KMS-11 (cell line): ENCODE results near the gene VIL1.

Experiments used
- H2AFZ ChIP-seq: fragments of 200-600 bp; sonication (generic); 2 replicates; pipeline ENCODE4 v1.6.1; 2016; ENCODE audit warnings: antibody characterized with exemption, mixed run types, low read depth
- H3K27ac ChIP-seq: fragments of 200-600 bp; sonication (generic); 2 replicates; pipeline ENCODE4 v1.6.1; 2016; ENCODE audit warnings: mild to moderate bottlenecking, mixed run types
- H3K27me3 ChIP-seq: fragments of 200-600 bp; sonication (generic); 2 replicates; pipeline ENCODE4 v1.6.1; 2017; ENCODE audit warnings: mild to moderate bottlenecking, low read depth, mixed run types, moderate library complexity; ENCODE audit not compliant: insufficient read depth
- H3K36me3 ChIP-seq: fragments of 200-600 bp; sonication (generic); 2 replicates; pipeline ENCODE4 v1.6.1; 2017; ENCODE audit warnings: mild to moderate bottlenecking, mixed run types; ENCODE audit not compliant: insufficient read depth
- H3K4me1 ChIP-seq: fragments of 200-600 bp; sonication (generic); 2 replicates; pipeline ENCODE4 v1.6.1; 2016; ENCODE audit warnings: mild to moderate bottlenecking, low read depth, mixed run types; ENCODE audit not compliant: poor library complexity, severe bottlenecking
- H3K4me2 ChIP-seq: fragments of 200-600 bp; sonication (generic); 2 replicates; pipeline ENCODE4 v1.7.0; 2016; ENCODE audit warnings: mild to moderate bottlenecking, mixed run types
- H3K4me3 ChIP-seq: fragments of 200-600 bp; sonication (generic); IDR thresholded peaks from 2 replicates; pipeline ENCODE4 v1.6.1; 2017; ENCODE audit warnings: low read depth, low read length, mixed read lengths; ENCODE audit not compliant: insufficient read depth
- H3K79me2 ChIP-seq: fragments of 200-600 bp; sonication (generic); 2 replicates; pipeline ENCODE4 v1.6.1; 2016; ENCODE audit warnings: low read depth, mixed run types; ENCODE audit not compliant: insufficient read depth
- H3K9ac ChIP-seq: fragments of 200-600 bp; sonication (generic); 2 replicates; pipeline ENCODE4 v1.6.1; 2016; ENCODE audit warnings: mild to moderate bottlenecking, mixed run types
- H4K20me1 ChIP-seq: fragments of 200-600 bp; sonication (generic); 2 replicates; pipeline ENCODE4 v1.6.1; 2016; ENCODE audit warnings: mild to moderate bottlenecking, mixed run types; ENCODE audit not compliant: insufficient read depth
- TF ChIP-seq, protein P1 (sequence below): fragments of 200-600 bp; sonication (generic); conservative IDR thresholded peaks from 2 replicates; pipeline ENCODE4 v1.6.1; 2017; ENCODE audit warnings: low read depth, mild to moderate bottlenecking, antibody characterized with exemption, low read length, moderate library complexity, mixed read lengths

Gene VIL1

DNA sequence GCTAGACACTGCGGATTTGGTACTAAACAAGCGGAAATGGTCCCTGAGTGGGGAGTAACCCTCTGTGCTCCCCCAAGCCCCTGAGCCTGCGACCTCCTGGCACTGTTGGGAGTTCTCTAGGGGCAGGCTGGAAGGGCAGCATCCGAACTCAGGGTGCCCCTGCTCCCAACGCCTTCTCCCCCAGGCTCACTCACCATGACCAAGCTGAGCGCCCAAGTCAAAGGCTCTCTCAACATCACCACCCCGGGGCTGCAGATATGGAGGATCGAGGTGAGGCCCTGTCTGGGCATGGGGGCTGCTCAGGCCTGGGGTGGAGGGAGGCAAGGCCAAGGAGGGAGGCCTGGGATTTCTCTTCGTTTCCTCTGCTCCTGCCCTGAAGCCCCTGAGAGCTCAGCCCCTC lies 4.7 kb downstream of the VIL1 start:
- Histone ChIP-seq H3K4me2 (no peak overlapping the region), H4K20me1 (no peaks in the 10 kb centered on the region), H3K27ac (no peak overlapping the region), H3K79me2 (no peaks in the 10 kb centered on the region), H3K36me3 (no peaks in the 10 kb centered on the region), H2AFZ (no peak overlapping the region), H3K4me3 (no peak overlapping the region), H3K27me3 (no peaks in the 10 kb centered on the region), H3K9ac (no peak overlapping the region), H3K4me1 (peaks cover 10% of the 10 kb centered on the region)
- TF ChIP-seq, protein P1, sequence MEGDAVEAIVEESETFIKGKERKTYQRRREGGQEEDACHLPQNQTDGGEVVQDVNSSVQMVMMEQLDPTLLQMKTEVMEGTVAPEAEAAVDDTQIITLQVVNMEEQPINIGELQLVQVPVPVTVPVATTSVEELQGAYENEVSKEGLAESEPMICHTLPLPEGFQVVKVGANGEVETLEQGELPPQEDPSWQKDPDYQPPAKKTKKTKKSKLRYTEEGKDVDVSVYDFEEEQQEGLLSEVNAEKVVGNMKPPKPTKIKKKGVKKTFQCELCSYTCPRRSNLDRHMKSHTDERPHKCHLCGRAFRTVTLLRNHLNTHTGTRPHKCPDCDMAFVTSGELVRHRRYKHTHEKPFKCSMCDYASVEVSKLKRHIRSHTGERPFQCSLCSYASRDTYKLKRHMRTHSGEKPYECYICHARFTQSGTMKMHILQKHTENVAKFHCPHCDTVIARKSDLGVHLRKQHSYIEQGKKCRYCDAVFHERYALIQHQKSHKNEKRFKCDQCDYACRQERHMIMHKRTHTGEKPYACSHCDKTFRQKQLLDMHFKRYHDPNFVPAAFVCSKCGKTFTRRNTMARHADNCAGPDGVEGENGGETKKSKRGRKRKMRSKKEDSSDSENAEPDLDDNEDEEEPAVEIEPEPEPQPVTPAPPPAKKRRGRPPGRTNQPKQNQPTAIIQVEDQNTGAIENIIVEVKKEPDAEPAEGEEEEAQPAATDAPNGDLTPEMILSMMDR, result no peak

DNA sequence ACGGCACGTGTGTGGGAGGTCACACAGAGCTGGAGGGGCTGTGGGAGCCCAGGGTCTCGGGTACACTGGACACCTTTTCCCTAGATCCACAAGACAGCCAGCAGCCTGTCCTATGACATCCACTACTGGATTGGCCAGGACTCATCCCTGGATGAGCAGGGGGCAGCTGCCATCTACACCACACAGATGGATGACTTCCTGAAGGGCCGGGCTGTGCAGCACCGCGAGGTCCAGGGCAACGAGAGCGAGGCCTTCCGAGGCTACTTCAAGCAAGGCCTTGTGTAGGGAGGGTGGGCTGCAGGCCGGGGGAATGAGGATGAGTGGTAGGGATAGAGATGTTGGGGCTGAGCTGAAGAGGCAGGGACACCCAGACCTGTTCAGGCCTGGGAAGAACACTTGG lies 6.6 kb downstream of the VIL1 start:
- H3K27ac ChIP-seq, result no peak overlapping the region
- H3K79me2 ChIP-seq, result no peaks in the 10 kb centered on the region
- H3K27me3 ChIP-seq, result no peaks in the 10 kb centered on the region
- TF ChIP-seq, protein P1, result no peak
- H3K4me1 ChIP-seq, result no peaks in the 10 kb centered on the region
- H4K20me1 ChIP-seq, result no peaks in the 10 kb centered on the region
- no peak overlapping the region for H3K4me2 ChIP-seq
- H3K4me3 ChIP-seq, result no peak overlapping the region
- no peak overlapping the region for H2AFZ ChIP-seq
- H3K36me3 ChIP-seq, result no peaks in the 10 kb centered on the region
- no peak overlapping the region for H3K9ac ChIP-seq

DNA sequence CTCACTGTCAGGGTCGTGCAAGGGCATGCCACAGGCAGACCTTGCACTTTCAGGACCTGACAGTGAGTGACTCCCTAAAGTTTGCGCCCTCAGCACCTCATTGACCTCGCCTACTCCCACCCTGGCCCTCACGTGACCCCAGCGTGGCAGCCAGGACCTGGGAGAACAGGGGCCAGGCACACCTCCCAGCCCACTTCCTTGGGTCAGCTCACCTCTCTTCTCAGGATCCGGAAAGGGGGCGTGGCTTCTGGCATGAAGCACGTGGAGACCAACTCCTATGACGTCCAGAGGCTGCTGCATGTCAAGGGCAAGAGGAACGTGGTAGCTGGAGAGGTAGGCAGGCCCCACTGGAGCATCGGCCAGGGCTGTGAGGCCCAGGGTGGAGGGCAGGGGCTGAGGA lies 8.8 kb downstream of the VIL1 start:
- TF ChIP-seq, protein P1, result no peak
- H3K9ac ChIP-seq, result no peak overlapping the region
- H3K4me1 ChIP-seq, result no peaks in the 10 kb centered on the region
- H3K79me2 ChIP-seq, result no peaks in the 10 kb centered on the region
- H3K36me3 ChIP-seq, result no peaks in the 10 kb centered on the region
- H4K20me1 ChIP-seq, result no peaks in the 10 kb centered on the region
- H3K27ac ChIP-seq, result no peak overlapping the region
- H3K4me3 ChIP-seq, result no peak overlapping the region
- H3K27me3 ChIP-seq, result no peaks in the 10 kb centered on the region
- no peak overlapping the region for H2AFZ ChIP-seq
- no peak overlapping the region for H3K4me2 ChIP-seq

DNA sequence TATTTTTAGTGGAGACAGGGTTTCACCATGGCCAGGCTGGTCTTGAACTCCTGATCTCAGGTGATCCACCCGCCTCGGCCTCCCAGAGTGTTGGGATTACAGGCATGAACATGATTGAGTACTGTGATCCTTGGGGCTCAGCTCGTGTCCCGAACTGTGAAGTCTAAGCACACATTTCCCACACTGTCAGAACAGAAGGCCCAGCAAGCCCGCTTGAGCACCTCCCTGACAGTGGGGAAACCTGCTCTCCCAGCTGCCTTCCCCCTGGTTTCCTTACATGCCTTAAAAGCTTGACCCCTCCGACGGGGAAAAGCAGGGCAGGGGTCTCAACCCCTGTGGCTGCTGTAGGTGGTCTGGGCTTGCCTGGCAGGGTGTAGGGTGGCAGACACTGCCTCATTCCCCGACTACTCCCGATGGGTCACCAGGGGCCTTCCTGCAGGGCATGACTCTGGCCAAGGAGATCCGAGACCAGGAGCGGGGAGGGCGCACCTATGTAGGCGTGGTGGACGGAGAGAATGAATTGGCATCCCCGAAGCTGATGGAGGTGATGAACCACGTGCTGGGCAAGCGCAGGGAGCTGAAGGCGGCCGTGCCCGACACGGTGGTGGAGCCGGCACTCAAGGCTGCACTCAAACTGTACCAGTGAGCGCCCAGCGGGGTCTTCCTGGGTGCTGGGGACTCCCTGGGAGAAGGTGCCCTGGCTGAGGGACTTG lies 10.1 kb downstream of the VIL1 start:
- Histone ChIP-seq H4K20me1 (no peaks in the 10 kb centered on the region), H3K4me3 (no peak overlapping the region), H3K27me3 (no peaks in the 10 kb centered on the region), H3K36me3 (no peaks in the 10 kb centered on the region), H3K9ac (no peak overlapping the region), H2AFZ (no peak overlapping the region), H3K4me2 (no peak overlapping the region), H3K79me2 (no peaks in the 10 kb centered on the region), H3K27ac (no peak overlapping the region), H3K4me1 (no peaks in the 10 kb centered on the region)
- TF ChIP-seq, protein P1, result no peak
